Body of pancreas (tissue), 4 donors: ENCODE data around the gene R3HDM4.

Experiments
- CTCF ChIP-seq, 7 experiments: fragments of 450-650 bp in 4 of 7; fragments of 200-600 bp in 3 of 7; sonication (generic) in 3 of 7; IDR thresholded peaks; one replicate each; pipeline ENCODE4 v1.5.1; 2016 to 2019; ENCODE audit warnings: antibody characterized with exemption in 7 of 7
- POLR2A ChIP-seq, 3 donors: fragments of 450-650 bp; IDR thresholded peaks; one replicate each; pipeline ENCODE4 v1.6.1; 2016; ENCODE audit warnings: antibody characterized with exemption in 3 of 3, mild to moderate bottlenecking in 2 of 3

GRCh38 chr19:926589-927350 lies 13.8 kb upstream of the R3HDM4 start:
- TF ChIP-seq POLR2A (IDR thresholded peaks at IDR 0.05) (no peak), CTCF (IDR thresholded peaks at IDR 0.05) (no peak)
